ENCODE data around the gene RBM18.

DNA sequence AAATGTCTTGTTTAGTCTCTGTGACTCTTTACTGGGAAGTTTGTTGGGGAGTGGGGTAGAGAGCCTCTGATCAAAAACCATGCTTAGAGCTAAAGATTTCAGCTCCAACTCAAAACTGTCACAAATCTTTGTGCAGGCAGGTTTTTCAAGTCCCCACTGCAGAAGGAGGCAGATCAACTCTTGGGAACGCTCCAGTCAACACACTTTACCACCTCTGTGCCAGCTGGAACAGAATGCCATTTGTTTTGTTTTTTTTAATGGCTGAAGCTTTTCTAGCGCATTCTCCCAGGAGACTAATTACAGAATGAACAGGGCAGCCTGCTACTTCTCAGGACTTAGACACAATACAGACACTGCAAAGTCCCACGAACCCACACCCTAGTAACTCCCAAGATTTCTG lies 18.0 kb downstream of the RBM18 start:
- TF ChIP-seq, protein P1, sequence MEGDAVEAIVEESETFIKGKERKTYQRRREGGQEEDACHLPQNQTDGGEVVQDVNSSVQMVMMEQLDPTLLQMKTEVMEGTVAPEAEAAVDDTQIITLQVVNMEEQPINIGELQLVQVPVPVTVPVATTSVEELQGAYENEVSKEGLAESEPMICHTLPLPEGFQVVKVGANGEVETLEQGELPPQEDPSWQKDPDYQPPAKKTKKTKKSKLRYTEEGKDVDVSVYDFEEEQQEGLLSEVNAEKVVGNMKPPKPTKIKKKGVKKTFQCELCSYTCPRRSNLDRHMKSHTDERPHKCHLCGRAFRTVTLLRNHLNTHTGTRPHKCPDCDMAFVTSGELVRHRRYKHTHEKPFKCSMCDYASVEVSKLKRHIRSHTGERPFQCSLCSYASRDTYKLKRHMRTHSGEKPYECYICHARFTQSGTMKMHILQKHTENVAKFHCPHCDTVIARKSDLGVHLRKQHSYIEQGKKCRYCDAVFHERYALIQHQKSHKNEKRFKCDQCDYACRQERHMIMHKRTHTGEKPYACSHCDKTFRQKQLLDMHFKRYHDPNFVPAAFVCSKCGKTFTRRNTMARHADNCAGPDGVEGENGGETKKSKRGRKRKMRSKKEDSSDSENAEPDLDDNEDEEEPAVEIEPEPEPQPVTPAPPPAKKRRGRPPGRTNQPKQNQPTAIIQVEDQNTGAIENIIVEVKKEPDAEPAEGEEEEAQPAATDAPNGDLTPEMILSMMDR (IDR thresholded peaks at IDR 0.05; ENCODE audit: low read depth, low read length) = no peak
- no peak for TF ChIP-seq EZH2phosphoT487 (IDR thresholded peaks at IDR 0.05; ENCODE audit: low read depth)

Data from OCI-LY3 (cell line).